DMS114 treated with DMSO at 0.1 percent for 48 hours (cell line): Measurements from ENCODE around the gene GABARAP.
"Not testable (repeated sequence)": the region's sequence is repeated elsewhere in the genome, so short reads cannot be mapped to it uniquely, and the experiment has no call there.

Experiments
- DNase-seq: peaks from one replicate; lab custom pipeline; 2025; ENCODE audit not compliant: unreplicated experiment; lab: John Stamatoyannopoulos, UW

GABARAP gene

GRCh38 chr17:7261379-7262191 is 19.3 kb upstream of the GABARAP start:
- DNase-seq: no peak

- no peak for DNase-seq
Measured at GRCh38 chr17:7260651-7261378, 18.6 kb upstream of the GABARAP start.

GRCh38 chr17:7260151-7260550 is 17.9 kb upstream of the GABARAP start:
- no peak for DNase-seq

GRCh38 chr17:7259555-7259889 is 17.3 kb upstream of the GABARAP start:
- no peak for DNase-seq

GRCh38 chr17:7258731-7259554 is 16.7 kb upstream of the GABARAP start:
- DNase-seq: no peak

GRCh38 chr17:7256766-7257456 is 14.7 kb upstream of the GABARAP start:
- DNase-seq: no peak

- DNase-seq: no peak
Measured at GRCh38 chr17:7254511-7254910, 12.3 kb upstream of the GABARAP start.

- no peak for DNase-seq
Measured at GRCh38 chr17:7253082-7253481, 10.8 kb upstream of the GABARAP start.

- DNase-seq: peak; percentile 79
Measured at GRCh38 chr17:7252176-7253043, 10.2 kb upstream of the GABARAP start, which contains the start of gene ELP5. ELP5 (plus strand) TSS chr17:7252215; CDS start chr17:7252551, 336 bp downstream.

GRCh38 chr17:7251661-7252175 is 9.5 kb upstream of the GABARAP start, which contains the start of gene CTDNEP1:
CTDNEP1 (minus strand) TSS chr17:7251734; CDS start chr17:7251296, 438 bp downstream.
- peak; percentile 96 for DNase-seq

GRCh38 chr17:7250695-7251627 is 8.7 kb upstream of the GABARAP start:
- DNase-seq: no peak

- no peak for DNase-seq
Measured at GRCh38 chr17:7249830-7250229, 7.6 kb upstream of the GABARAP start.

GRCh38 chr17:7249214-7249613 is 7.0 kb upstream of the GABARAP start:
- DNase-seq: no peak

- DNase-seq: no peak
Measured at GRCh38 chr17:7248796-7249195, 6.5 kb upstream of the GABARAP start.

- DNase-seq: no peak
Measured at GRCh38 chr17:7246779-7247178, 4.5 kb upstream of the GABARAP start.

- not testable (repeated sequence) for DNase-seq
Measured at GRCh38 chr17:7243838-7244237, 1.6 kb upstream of the GABARAP start.

GRCh38 chr17:7243453-7243729 is 1.1 kb upstream of the GABARAP start:
- DNase-seq: no peak

GRCh38 chr17:7242717-7243452 is 636 bp upstream of the GABARAP start:
- DNase-seq: peak; percentile 85
